B cell (primary cell): ENCODE measurements around the gene CCDC170. TPM values are rescaled to one million over a fixed set of nuclear protein-coding genes. Genes with fewer than 3 reads are reported as not detected.

Experiments used
- ATAC-seq: fragments of 200-7000 bp; cut with Tn5 transposase; one replicate; pipeline ENCODE4 v1.10.0; 2021; ENCODE audit warnings: low read depth, mild to moderate bottlenecking, moderate number of reproducible peaks, moderate library complexity
- CTCF ChIA-PET: fragments of 350-600 bp; sonication (Branson Sonifier 250); formaldehyde crosslinking; loops from one replicate; lab custom pipeline; 2021; ENCODE audit warnings: antibody characterized with exemption, inconsistent platforms; lab: Charles Lee
- POLR2A ChIA-PET: fragments of 350-600 bp; sonication (Branson Sonifier 250); formaldehyde crosslinking; loops from one replicate; lab custom pipeline; 2021; ENCODE audit warnings: antibody characterized with exemption; lab: Charles Lee
- DNase-seq: peaks from one replicate; pipeline ENCODE4 v3.0.0; 2013
- H2AFZ ChIP-seq: 2 replicates; pipeline ENCODE4 v1.6.1; 2012; ENCODE audit warnings: mild to moderate bottlenecking, low read depth, low read length; ENCODE audit not compliant: insufficient read depth, poor library complexity, severe bottlenecking
- H3K27ac ChIP-seq, 2 donors: 1 replicate in 1 of 2; 2 replicates in 1 of 2; pipeline ENCODE4 v1.5.1; 2012 to 2013; ENCODE audit warnings: low read length in 2 of 2, mild to moderate bottlenecking in 2 of 2, moderate library complexity in 1 of 2
- H3K27me3 ChIP-seq, 4 experiments: fragments of 200-600 bp in 1 of 4; sonication (generic) in 1 of 4; replicated peaks in 1 of 4; 1 replicate in 2 of 4; 2 replicates in 2 of 4; pipeline versions ENCODE4 v1.6.1 to v1.7.0; 2013 to 2016; ENCODE audit warnings: low read length in 3 of 4, mild to moderate bottlenecking in 2 of 4, mixed read lengths in 1 of 4, moderate library complexity in 1 of 4; ENCODE audit not compliant: insufficient read depth in 4 of 4, control insufficient read depth in 3 of 4; ENCODE audit errors: control extremely low read depth in 1 of 4
- H3K36me3 ChIP-seq, 2 experiments: replicated peaks in 1 of 2; 1 replicate in 1 of 2; 2 replicates in 1 of 2; pipeline versions ENCODE4 v1.6.1 to v1.7.1; 2013; ENCODE audit warnings: low read length in 1 of 2; ENCODE audit not compliant: insufficient read depth in 2 of 2, control insufficient read depth in 1 of 2; ENCODE audit errors: control extremely low read depth in 1 of 2, extremely low read depth in 1 of 2
- H3K4me1 ChIP-seq, 2 donors: fragments of 200-600 bp in 1 of 2; sonication (generic) in 1 of 2; 1 replicate in 1 of 2; 2 replicates in 1 of 2; pipeline versions ENCODE4 v1.5.1 to v1.6.1; 2013 to 2017; ENCODE audit warnings: low read length in 2 of 2; ENCODE audit not compliant: control insufficient read depth in 2 of 2, insufficient read depth in 2 of 2
- H3K4me2 ChIP-seq: replicated peaks from 2 replicates; pipeline ENCODE3; 2012; ENCODE audit warnings: mild to moderate bottlenecking, low read depth, low read length; ENCODE audit not compliant: poor library complexity, severe bottlenecking
- H3K4me3 ChIP-seq, 5 experiments: fragments of 200-600 bp in 1 of 5; sonication (generic) in 1 of 5; 1 replicate in 3 of 5; 2 replicates in 2 of 5; pipeline versions ENCODE4 v1.5.1 to v1.7.0; 2011 to 2016; ENCODE audit warnings: low read length in 4 of 5, mild to moderate bottlenecking in 4 of 5, low read depth in 2 of 5, control low read depth in 1 of 5, moderate library complexity in 1 of 5; ENCODE audit not compliant: insufficient read depth in 1 of 5; ENCODE audit errors: control extremely low read depth in 1 of 5, extremely low read depth in 1 of 5
- H3K79me2 ChIP-seq: fragments of 200-600 bp; sonication (generic); one replicate; pipeline ENCODE4 v1.6.0; 2016; ENCODE audit warnings: low read length; ENCODE audit not compliant: control insufficient read depth, insufficient read depth
- H3K9ac ChIP-seq: fragments of 200-600 bp; sonication (generic); 2 replicates; pipeline ENCODE4 v1.6.1; 2017; ENCODE audit warnings: mild to moderate bottlenecking, low read length, moderate library complexity
- H3K9me3 ChIP-seq, 3 donors: one replicate each; pipeline versions ENCODE4 v1.6.1 to v1.7.1; 2013; ENCODE audit warnings: low read length in 2 of 3; ENCODE audit not compliant: control insufficient read depth in 2 of 3, insufficient read depth in 1 of 3; ENCODE audit errors: control extremely low read depth in 1 of 3
- H4K20me1 ChIP-seq: 2 replicates; pipeline ENCODE4 v1.6.0; 2012; ENCODE audit warnings: mild to moderate bottlenecking, low read length; ENCODE audit not compliant: insufficient read depth, control insufficient read depth, poor library complexity, severe bottlenecking
- H3K27ac Mint-ChIP-seq: one replicate; pipeline ENCODE4 v1.8.0; 2021; ENCODE audit warnings: mixed read lengths
- H3K27me3 Mint-ChIP-seq: one replicate; pipeline ENCODE4 v1.8.0; 2021; ENCODE audit warnings: mixed read lengths
- H3K4me1 Mint-ChIP-seq: one replicate; pipeline ENCODE4 v1.8.0; 2021; ENCODE audit warnings: mixed read lengths
- H3K4me3 Mint-ChIP-seq: one replicate; pipeline ENCODE4 v1.8.0; 2021; ENCODE audit warnings: mixed read lengths
- H3K9me3 Mint-ChIP-seq: one replicate; pipeline ENCODE4 v1.8.0; 2022; ENCODE audit warnings: mixed read lengths; ENCODE audit not compliant: insufficient read depth
- EZH2 ChIP-seq: IDR thresholded peaks from 2 replicates; pipeline ENCODE4 v1.6.1; 2012; ENCODE audit warnings: borderline replicate concordance, low read depth, mild to moderate bottlenecking, moderate library complexity, low read length; ENCODE audit not compliant: insufficient read depth, poor library complexity, severe bottlenecking
- WGBS: methylation state at CpG from one replicate; pipeline ENCODE4 v1.1.5; 2013; ENCODE audit warnings: missing lambda C conversion rate; ENCODE audit not compliant: insufficient coverage; 5-methylcytosine and 5-hydroxymethylcytosine counted together
- intact Hi-C: fragments of 100-400 bp; cut with micrococcal nuclease; formaldehyde crosslinking; loops from one replicate; pipeline ENCODE4 v1.10.0; 2022
- polyA plus RNA-seq: library from polyadenylated mRNA; depleted of rRNA; stranded (reverse); fragments of >200 nt; gene quantifications from 2 replicates; pipeline ENCODE4 v1.2.3, GENCODE V29; 2012
- total RNA-seq, 2 donors: library from RNA; stranded (reverse); fragments of 120-200 nt in 1 of 2; gene quantifications; 1 replicate in 1 of 2; 2 replicates in 1 of 2; pipeline versions ENCODE4 v1.2.3 to v1.2.4, GENCODE V29; 2013 to 2022
- TF ChIP-seq, protein P1 (sequence below): fragments of 200-600 bp; IDR thresholded peaks from one replicate; pipeline ENCODE4 v1.8.0; 2022; ENCODE audit warnings: antibody characterized with exemption, mild to moderate bottlenecking

CCDC170 gene
- total and polyA plus RNA-seq, 2 donors (not counting 1 experiment from before 2014, with no cell fraction given): 0.01 TPM; not detected in 1

DNA sequence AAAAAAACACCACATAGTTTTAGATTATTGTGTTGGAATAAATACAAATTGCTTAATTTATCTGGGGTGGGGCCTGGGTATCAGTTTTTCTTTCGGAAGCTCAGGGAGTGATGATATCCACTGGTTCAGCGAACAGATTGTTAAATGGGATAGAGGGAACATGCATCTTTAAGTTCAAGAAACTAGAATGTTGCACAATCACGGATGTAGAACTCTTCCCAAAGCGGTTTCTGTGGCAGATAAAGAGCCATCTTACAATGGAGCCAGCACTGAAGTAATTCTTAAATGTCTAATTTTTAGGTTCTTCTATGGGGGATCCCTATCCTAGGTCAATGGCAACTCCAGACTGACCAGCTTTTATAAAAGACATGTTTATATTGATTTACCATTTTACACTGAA, 32.1 kb upstream of the CCDC170 start:
- 100% methylated on average over 1 of the region's 4 CpGs for WGBS

DNA sequence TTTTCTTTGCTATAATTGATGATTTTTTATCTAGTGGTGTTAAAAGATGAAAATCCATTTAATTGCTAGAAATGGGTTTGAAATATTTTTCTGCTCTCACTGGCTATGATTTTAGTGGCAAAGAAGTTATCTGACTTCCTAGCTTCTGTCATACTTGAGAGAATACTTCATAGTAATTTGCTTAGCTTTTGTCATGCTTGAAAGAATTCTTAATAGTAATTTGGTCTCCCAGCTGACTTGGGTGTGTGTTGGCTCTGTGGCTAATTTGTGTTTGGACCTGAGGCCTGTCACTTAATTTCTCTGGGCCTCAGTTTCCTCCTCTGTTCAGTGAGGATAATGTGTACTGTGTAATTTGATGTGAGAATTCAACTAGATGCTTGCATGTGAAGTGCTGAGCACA, 29.1 kb upstream of the CCDC170 start:
- H3K9ac ChIP-seq: no peak overlapping the region
- no peaks in the 10 kb centered on the region for H3K27me3 ChIP-seq
- H2AFZ ChIP-seq: no peak overlapping the region
- H4K20me1 ChIP-seq: no peaks in the 10 kb centered on the region
- ATAC-seq (peak; percentile 21), DNase-seq (no peak)
- CTCF ChIA-PET: no interaction called here
- no peaks in the 10 kb centered on the region for H3K9me3 ChIP-seq
- H3K4me1 ChIP-seq: peaks cover 6 to 9% of the 10 kb centered on the region in 2 donors
- Mint-ChIP-seq H3K27ac (no peak overlapping the region), H3K4me3 (no peak overlapping the region), H3K4me1 (peaks cover 14% of the 10 kb centered on the region), H3K9me3 (no peaks in the 10 kb centered on the region), H3K27me3 (no peaks in the 10 kb centered on the region)
- H3K4me3 ChIP-seq: no peak overlapping the region
- POLR2A ChIA-PET: no interaction called here
- H3K36me3 ChIP-seq: peaks cover 3 to 18% of the 10 kb centered on the region in 2 experiments
- intact Hi-C loops: no loop called here
- TF ChIP-seq, protein P1, sequence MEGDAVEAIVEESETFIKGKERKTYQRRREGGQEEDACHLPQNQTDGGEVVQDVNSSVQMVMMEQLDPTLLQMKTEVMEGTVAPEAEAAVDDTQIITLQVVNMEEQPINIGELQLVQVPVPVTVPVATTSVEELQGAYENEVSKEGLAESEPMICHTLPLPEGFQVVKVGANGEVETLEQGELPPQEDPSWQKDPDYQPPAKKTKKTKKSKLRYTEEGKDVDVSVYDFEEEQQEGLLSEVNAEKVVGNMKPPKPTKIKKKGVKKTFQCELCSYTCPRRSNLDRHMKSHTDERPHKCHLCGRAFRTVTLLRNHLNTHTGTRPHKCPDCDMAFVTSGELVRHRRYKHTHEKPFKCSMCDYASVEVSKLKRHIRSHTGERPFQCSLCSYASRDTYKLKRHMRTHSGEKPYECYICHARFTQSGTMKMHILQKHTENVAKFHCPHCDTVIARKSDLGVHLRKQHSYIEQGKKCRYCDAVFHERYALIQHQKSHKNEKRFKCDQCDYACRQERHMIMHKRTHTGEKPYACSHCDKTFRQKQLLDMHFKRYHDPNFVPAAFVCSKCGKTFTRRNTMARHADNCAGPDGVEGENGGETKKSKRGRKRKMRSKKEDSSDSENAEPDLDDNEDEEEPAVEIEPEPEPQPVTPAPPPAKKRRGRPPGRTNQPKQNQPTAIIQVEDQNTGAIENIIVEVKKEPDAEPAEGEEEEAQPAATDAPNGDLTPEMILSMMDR: no peak
- TF ChIP-seq EZH2: no peak
- H3K79me2 ChIP-seq: peaks cover 6% of the 10 kb centered on the region
- peak overlapping the region in 1 of 2 donors; percentile 16 for H3K27ac ChIP-seq
- peak overlapping the region; percentile 7 for H3K4me2 ChIP-seq

More for the DNA sequence above, 32.1 kb upstream of the CCDC170 start:
- Histone ChIP-seq H2AFZ (no peak overlapping the region), H3K4me3 (no peak overlapping the region), H3K9me3 (no peaks in the 10 kb centered on the region), H3K27me3 (no peaks in the 10 kb centered on the region), H4K20me1 (no peaks in the 10 kb centered on the region), H3K27ac (no peak overlapping the region), H3K4me2 (no peak overlapping the region), H3K79me2 (peaks cover 20% of the 10 kb centered on the region), H3K9ac (no peak overlapping the region), H3K4me1 (peaks cover 6 to 9% of the 10 kb centered on the region in 2 donors), H3K36me3 (peaks cover 3 to 33% of the 10 kb centered on the region in 2 experiments)
- H3K4me3 Mint-ChIP-seq: no peak overlapping the region
- POLR2A ChIA-PET: no interaction called here
- no peak overlapping the region for H3K27ac Mint-ChIP-seq
- ATAC-seq (no peak), DNase-seq (no peak)
- H3K9me3 Mint-ChIP-seq: no peaks in the 10 kb centered on the region
- intact Hi-C loops: no loop called here
- H3K4me1 Mint-ChIP-seq: peaks cover 16% of the 10 kb centered on the region
- CTCF ChIA-PET: interaction anchor here (0.6 kb wide), 1 partner anchor 446 kb away, joined by 5 read pairs; no protein-coding TSS in a partner anchor
- no peaks in the 10 kb centered on the region for H3K27me3 Mint-ChIP-seq
- TF ChIP-seq, protein P1: no peak
- no peak for TF ChIP-seq EZH2
